ENCODE results near the gene HAGH. TPM values are rescaled to one million over a fixed set of nuclear protein-coding genes. Genes with fewer than 3 reads are reported as not detected.

Gene HAGH
- total RNA-seq, 1 donor from 2014 or later: 57.0 TPM

GRCh38 chr16:1762879-1763520 is 63.6 kb downstream of the HAGH start:
- TF ChIP-seq CTCF (IDR thresholded peaks at IDR 0.05): no peak
- Mint-ChIP-seq H3K27ac (ENCODE audit: unreplicated experiment) (no peak overlapping the region), H3K4me1 (ENCODE audit: unreplicated experiment) (no peaks in the 10 kb centered on the region), H3K9me3 (ENCODE audit: unreplicated experiment) (no peaks in the 10 kb centered on the region), H3K4me3 (ENCODE audit: unreplicated experiment) (no peak overlapping the region), H3K27me3 (ENCODE audit: unreplicated experiment) (no peaks in the 10 kb centered on the region), H3K36me3 (ENCODE audit: unreplicated experiment) (peaks cover 7% of the 10 kb centered on the region)
- no peak for DNase-seq (ENCODE audit: extremely low spot score, unreplicated experiment)

- Mint-ChIP-seq H3K4me3 (ENCODE audit: unreplicated experiment) (no peak overlapping the region), H3K27ac (ENCODE audit: unreplicated experiment) (no peak overlapping the region), H3K9me3 (ENCODE audit: unreplicated experiment) (no peaks in the 10 kb centered on the region), H3K27me3 (ENCODE audit: unreplicated experiment) (no peaks in the 10 kb centered on the region), H3K36me3 (ENCODE audit: unreplicated experiment) (peaks cover 6% of the 10 kb centered on the region), H3K4me1 (ENCODE audit: unreplicated experiment) (no peaks in the 10 kb centered on the region)
- no peak for TF ChIP-seq CTCF (IDR thresholded peaks at IDR 0.05)
- DNase-seq (ENCODE audit: extremely low spot score, unreplicated experiment): no peak
These were observed 64.3 kb downstream of the HAGH start for GRCh38 chr16:1762196-1762878.

GRCh38 chr16:1761751-1762150 is 64.9 kb downstream of the HAGH start:
- Mint-ChIP-seq H3K27me3 (ENCODE audit: unreplicated experiment) (no peaks in the 10 kb centered on the region), H3K36me3 (ENCODE audit: unreplicated experiment) (peaks cover 6% of the 10 kb centered on the region), H3K27ac (ENCODE audit: unreplicated experiment) (no peak overlapping the region), H3K9me3 (ENCODE audit: unreplicated experiment) (no peaks in the 10 kb centered on the region), H3K4me1 (ENCODE audit: unreplicated experiment) (no peaks in the 10 kb centered on the region), H3K4me3 (ENCODE audit: unreplicated experiment) (no peak overlapping the region)
- no peak for TF ChIP-seq CTCF (IDR thresholded peaks at IDR 0.05)
- DNase-seq (ENCODE audit: extremely low spot score, unreplicated experiment): no peak

- peaks cover 9% of the 10 kb centered on the region for H3K36me3 Mint-ChIP-seq (ENCODE audit: unreplicated experiment)
- TF ChIP-seq CTCF (IDR thresholded peaks at IDR 0.05): no peak
- no peak overlapping the region for H3K4me3 Mint-ChIP-seq (ENCODE audit: unreplicated experiment)
- no peaks in the 10 kb centered on the region for H3K9me3 Mint-ChIP-seq (ENCODE audit: unreplicated experiment)
- H3K4me1 Mint-ChIP-seq (ENCODE audit: unreplicated experiment): no peaks in the 10 kb centered on the region
- H3K27ac Mint-ChIP-seq (ENCODE audit: unreplicated experiment): no peak overlapping the region
- H3K27me3 Mint-ChIP-seq (ENCODE audit: unreplicated experiment): no peaks in the 10 kb centered on the region
- no peak for DNase-seq (ENCODE audit: extremely low spot score, unreplicated experiment)
These were observed 65.7 kb downstream of the HAGH start for GRCh38 chr16:1760911-1761310.

GRCh38 chr16:1759511-1759910 is 67.1 kb downstream of the HAGH start:
- TF ChIP-seq CTCF (IDR thresholded peaks at IDR 0.05): no peak
- Mint-ChIP-seq H3K4me1 (ENCODE audit: unreplicated experiment) (no peaks in the 10 kb centered on the region), H3K4me3 (ENCODE audit: unreplicated experiment) (no peak overlapping the region), H3K27me3 (ENCODE audit: unreplicated experiment) (no peaks in the 10 kb centered on the region), H3K36me3 (ENCODE audit: unreplicated experiment) (peaks cover 17% of the 10 kb centered on the region), H3K27ac (ENCODE audit: unreplicated experiment) (no peak overlapping the region), H3K9me3 (ENCODE audit: unreplicated experiment) (no peaks in the 10 kb centered on the region)
- DNase-seq (ENCODE audit: extremely low spot score, unreplicated experiment): no peak
